Neural progenitor cell (in vitro differentiated cells): ENCODE data around the gene UBE2K. TPM values are rescaled to one million over a fixed set of nuclear protein-coding genes. Genes with fewer than 3 reads are reported as not detected.

ENCODE experiments used
- DNase-seq: peaks from one replicate; pipeline ENCODE4 v3.0.0-alpha.2; 2016; ENCODE audit warnings: low spot score
- H2AFZ ChIP-seq: fragments of 200-600 bp; sonication (generic); replicated peaks from 2 replicates; pipeline ENCODE4 v1.6.1; 2016; ENCODE audit warnings: antibody characterized with exemption
- H3F3A ChIP-seq: fragments of 200-600 bp; sonication (generic); 2 replicates; pipeline ENCODE4 v1.6.1; 2016; ENCODE audit warnings: antibody characterized with exemption, low read depth
- H3K27ac ChIP-seq: fragments of 200-600 bp; sonication (generic); 2 replicates; pipeline ENCODE4 v1.5.1; 2016; ENCODE audit warnings: mild to moderate bottlenecking
- H3K27me3 ChIP-seq: fragments of 200-600 bp; sonication (generic); 2 replicates; pipeline ENCODE4 v1.6.1; 2016; ENCODE audit warnings: mild to moderate bottlenecking, moderate library complexity
- H3K36me3 ChIP-seq: fragments of 200-600 bp; sonication (generic); 2 replicates; pipeline ENCODE4 v1.5.1; 2016
- H3K4me1 ChIP-seq: fragments of 200-600 bp; sonication (generic); 2 replicates; pipeline ENCODE4 v1.6.1; 2016; ENCODE audit warnings: mixed run types
- H3K4me2 ChIP-seq: fragments of 200-600 bp; sonication (generic); 2 replicates; pipeline ENCODE4 v1.6.1; 2016
- H3K4me3 ChIP-seq: fragments of 200-600 bp; sonication (generic); 2 replicates; pipeline ENCODE4 v1.5.1; 2016
- H3K79me2 ChIP-seq: fragments of 200-600 bp; sonication (generic); 2 replicates; pipeline ENCODE4 v1.6.1; 2016; ENCODE audit warnings: low read depth
- H3K9ac ChIP-seq: fragments of 200-600 bp; sonication (generic); 2 replicates; pipeline ENCODE4 v1.6.1; 2016
- H3K9me3 ChIP-seq: fragments of 200-600 bp; sonication (generic); 2 replicates; pipeline ENCODE4 v1.5.1; 2016; ENCODE audit warnings: low read depth
- H4K20me1 ChIP-seq: fragments of 200-600 bp; sonication (generic); 2 replicates; pipeline ENCODE4 v1.6.1; 2016; ENCODE audit warnings: low read depth
- H3K27ac Mint-ChIP-seq: 3 replicates; pipeline ENCODE4 v1.8.0; 2021; ENCODE audit warnings: mixed read lengths
- H3K27me3 Mint-ChIP-seq: 2 replicates; pipeline ENCODE4 v1.8.0; 2022; ENCODE audit warnings: low read depth, mild to moderate bottlenecking, inconsistent platforms, moderate library complexity, mixed read lengths; ENCODE audit not compliant: insufficient read depth
- H3K36me3 Mint-ChIP-seq: 3 replicates; pipeline ENCODE4 v1.8.0; 2021; ENCODE audit warnings: mixed read lengths
- H3K4me1 Mint-ChIP-seq: 3 replicates; pipeline ENCODE4 v1.8.0; 2021; ENCODE audit warnings: mixed read lengths
- H3K4me3 Mint-ChIP-seq: 3 replicates; pipeline ENCODE4 v1.8.0; 2021; ENCODE audit warnings: mild to moderate bottlenecking, moderate library complexity, mixed read lengths
- H3K9me3 Mint-ChIP-seq: 3 replicates; pipeline ENCODE4 v1.8.0; 2020; ENCODE audit warnings: mixed read lengths
- EZH2 ChIP-seq: fragments of 200-600 bp; sonication (generic); IDR thresholded peaks from 2 replicates; pipeline ENCODE4 v1.6.1; 2017; ENCODE audit warnings: antibody characterized with exemption, mild to moderate bottlenecking, moderate library complexity
- EZH2phosphoT487 ChIP-seq: fragments of 200-600 bp; sonication (generic); IDR thresholded peaks from 2 replicates; pipeline ENCODE4 v1.6.1; 2017; ENCODE audit warnings: antibody characterized with exemption
- total RNA-seq: library from RNA; depleted of rRNA; stranded (reverse); fragments of >200 nt; gene quantifications from 2 replicates; pipeline ENCODE4 v1.2.3, GENCODE V29; 2015; ENCODE audit warnings: low replicate concordance
- TF ChIP-seq, protein P1 (sequence below): fragments of 200-600 bp; sonication (generic); IDR thresholded peaks from 2 replicates; pipeline ENCODE4 v1.5.1; 2017; ENCODE audit warnings: antibody characterized with exemption, mild to moderate bottlenecking

The UBE2K gene
- total RNA-seq, 1 donor from 2014 or later, result 61.8 TPM

DNA sequence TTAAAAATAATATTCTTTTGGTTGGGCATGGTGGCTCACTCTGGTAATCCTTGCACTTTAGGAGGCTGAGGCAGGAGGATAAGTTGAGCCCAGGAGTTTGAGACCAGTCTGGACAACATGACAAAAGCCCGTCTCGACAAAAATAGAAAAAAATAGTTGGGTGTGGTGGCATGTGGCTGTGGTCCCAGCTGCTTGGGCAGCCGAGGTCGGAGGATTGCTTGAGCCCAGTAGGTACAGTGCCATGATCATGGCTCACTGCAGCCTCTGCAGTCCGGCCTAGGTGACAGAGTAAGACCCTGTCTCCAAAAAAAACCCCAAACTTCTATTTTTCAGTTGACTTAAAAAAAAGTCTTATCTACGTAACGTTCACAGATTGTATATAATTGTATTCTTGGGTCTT lies 23.9 kb downstream of the UBE2K start:
- Histone ChIP-seq H3K9me3 (no peaks in the 10 kb centered on the region), H3K9ac (no peak overlapping the region), H3K4me2 (no peak overlapping the region), H3K4me1 (no peaks in the 10 kb centered on the region), H3K79me2 (peaks cover 100% of the 10 kb centered on the region), H2AFZ (no peak overlapping the region), H3K4me3 (no peak overlapping the region), H4K20me1 (peaks cover 74% of the 10 kb centered on the region), H3F3A (peaks cover 5% of the 10 kb centered on the region), H3K27ac (peak overlapping the region; percentile 25), H3K27me3 (no peaks in the 10 kb centered on the region), H3K36me3 (no peaks in the 10 kb centered on the region)
- DNase-seq, result no peak
- Mint-ChIP-seq H3K27ac (no peak overlapping the region), H3K27me3 (peaks cover 3% of the 10 kb centered on the region), H3K9me3 (peaks cover 6% of the 10 kb centered on the region), H3K4me1 (peaks cover 9% of the 10 kb centered on the region), H3K4me3 (no peak overlapping the region), H3K36me3 (peaks cover 19% of the 10 kb centered on the region)
- TF ChIP-seq EZH2 (no peak), EZH2phosphoT487 (no peak)
- TF ChIP-seq, protein P1, sequence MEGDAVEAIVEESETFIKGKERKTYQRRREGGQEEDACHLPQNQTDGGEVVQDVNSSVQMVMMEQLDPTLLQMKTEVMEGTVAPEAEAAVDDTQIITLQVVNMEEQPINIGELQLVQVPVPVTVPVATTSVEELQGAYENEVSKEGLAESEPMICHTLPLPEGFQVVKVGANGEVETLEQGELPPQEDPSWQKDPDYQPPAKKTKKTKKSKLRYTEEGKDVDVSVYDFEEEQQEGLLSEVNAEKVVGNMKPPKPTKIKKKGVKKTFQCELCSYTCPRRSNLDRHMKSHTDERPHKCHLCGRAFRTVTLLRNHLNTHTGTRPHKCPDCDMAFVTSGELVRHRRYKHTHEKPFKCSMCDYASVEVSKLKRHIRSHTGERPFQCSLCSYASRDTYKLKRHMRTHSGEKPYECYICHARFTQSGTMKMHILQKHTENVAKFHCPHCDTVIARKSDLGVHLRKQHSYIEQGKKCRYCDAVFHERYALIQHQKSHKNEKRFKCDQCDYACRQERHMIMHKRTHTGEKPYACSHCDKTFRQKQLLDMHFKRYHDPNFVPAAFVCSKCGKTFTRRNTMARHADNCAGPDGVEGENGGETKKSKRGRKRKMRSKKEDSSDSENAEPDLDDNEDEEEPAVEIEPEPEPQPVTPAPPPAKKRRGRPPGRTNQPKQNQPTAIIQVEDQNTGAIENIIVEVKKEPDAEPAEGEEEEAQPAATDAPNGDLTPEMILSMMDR, result no peak

DNA sequence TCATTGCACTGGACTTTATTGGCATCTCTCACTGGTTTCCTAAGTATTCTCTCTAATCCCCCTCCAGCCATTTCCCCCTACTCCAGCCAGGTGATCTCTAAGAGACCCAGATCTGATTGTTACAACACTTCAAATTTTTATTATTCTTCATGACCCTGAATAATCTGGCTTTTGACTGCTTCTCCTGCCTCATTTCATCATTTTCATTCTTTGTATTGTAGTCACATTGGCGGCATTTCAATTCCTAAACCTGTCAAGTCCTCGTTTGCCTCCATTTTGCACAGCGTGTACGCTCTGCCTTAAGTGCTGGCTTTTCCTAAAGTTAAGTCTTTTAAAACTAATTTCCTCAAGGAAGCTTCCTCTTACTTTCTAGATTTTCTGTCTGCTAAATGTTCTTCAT lies 31.6 kb downstream of the UBE2K start:
- peak overlapping the region; percentile 9 for H3K27ac Mint-ChIP-seq
- H3F3A ChIP-seq, result peaks cover 7% of the 10 kb centered on the region
- H3K36me3 Mint-ChIP-seq, result peaks cover 22% of the 10 kb centered on the region
- H3K4me2 ChIP-seq, result no peak overlapping the region
- peaks cover 100% of the 10 kb centered on the region for H3K79me2 ChIP-seq
- no peak overlapping the region for H3K4me3 ChIP-seq
- H4K20me1 ChIP-seq, result peaks cover 71% of the 10 kb centered on the region
- H3K4me1 ChIP-seq, result no peaks in the 10 kb centered on the region
- no peaks in the 10 kb centered on the region for H3K9me3 Mint-ChIP-seq
- no peaks in the 10 kb centered on the region for H3K9me3 ChIP-seq
- H3K4me1 Mint-ChIP-seq, result peaks cover 12% of the 10 kb centered on the region
- no peak overlapping the region for H2AFZ ChIP-seq
- H3K4me3 Mint-ChIP-seq, result no peak overlapping the region
- peak overlapping the region; percentile 34 for H3K27ac ChIP-seq
- H3K9ac ChIP-seq, result no peak overlapping the region
- H3K36me3 ChIP-seq, result no peaks in the 10 kb centered on the region
- DNase-seq, result no peak
- H3K27me3 Mint-ChIP-seq, result peaks cover 5% of the 10 kb centered on the region
- no peaks in the 10 kb centered on the region for H3K27me3 ChIP-seq
- TF ChIP-seq EZH2, result no peak
- no peak for TF ChIP-seq EZH2phosphoT487
- TF ChIP-seq, protein P1, result no peak

DNA sequence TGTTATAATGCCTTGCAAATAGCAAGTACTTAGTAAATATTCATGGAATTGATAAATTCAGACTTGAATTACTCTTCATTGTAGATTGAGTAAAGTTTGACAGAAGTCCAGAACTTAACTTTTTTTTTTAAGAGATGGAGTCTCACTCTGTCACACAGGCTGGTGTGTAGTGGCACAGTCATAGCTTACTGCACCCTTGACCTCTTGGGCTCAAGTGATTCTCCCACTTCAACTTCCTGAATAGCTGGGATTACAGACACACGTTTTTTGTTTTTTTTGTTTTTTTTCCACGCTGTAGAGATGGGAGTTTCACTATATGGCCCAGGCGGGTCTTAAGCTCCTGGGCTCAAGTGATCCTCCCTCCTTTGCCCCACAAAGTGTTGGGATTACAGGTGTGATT lies 32.1 kb downstream of the UBE2K start:
- no peak overlapping the region for H3K4me3 ChIP-seq
- no peak overlapping the region for H3K9ac ChIP-seq
- H3K9me3 ChIP-seq, result no peaks in the 10 kb centered on the region
- peaks cover 7% of the 10 kb centered on the region for H3F3A ChIP-seq
- no peak overlapping the region for H3K4me2 ChIP-seq
- peaks cover 100% of the 10 kb centered on the region for H3K79me2 ChIP-seq
- peaks cover 66% of the 10 kb centered on the region for H4K20me1 ChIP-seq
- H3K27ac ChIP-seq, result no peak overlapping the region
- Mint-ChIP-seq H3K9me3 (no peaks in the 10 kb centered on the region), H3K4me3 (no peak overlapping the region), H3K27me3 (peaks cover 5% of the 10 kb centered on the region), H3K36me3 (peaks cover 26% of the 10 kb centered on the region), H3K4me1 (peaks cover 9% of the 10 kb centered on the region), H3K27ac (no peak overlapping the region)
- no peaks in the 10 kb centered on the region for H3K36me3 ChIP-seq
- TF ChIP-seq EZH2 (no peak), EZH2phosphoT487 (no peak)
- TF ChIP-seq, protein P1, result no peak
- H3K4me1 ChIP-seq, result no peaks in the 10 kb centered on the region
- no peaks in the 10 kb centered on the region for H3K27me3 ChIP-seq
- H2AFZ ChIP-seq, result no peak overlapping the region
- no peak for DNase-seq
